HepG2 (cell line): ENCODE data around the gene TNC.

Experiments used
- IRF1 ChIP-seq: sonication (generic); formaldehyde crosslinking; IDR thresholded peaks from 2 replicates; pipeline ENCODE4 v1.4.0; 2020; ENCODE audit warnings: low read depth, mild to moderate bottlenecking, missing genetic modification reagents
- ZNF607 ChIP-seq: sonication (generic); formaldehyde crosslinking; IDR thresholded peaks from 2 replicates; pipeline ENCODE4 v1.5.1; 2020; ENCODE audit warnings: missing genetic modification reagents, mild to moderate bottlenecking, borderline replicate concordance

DNA sequence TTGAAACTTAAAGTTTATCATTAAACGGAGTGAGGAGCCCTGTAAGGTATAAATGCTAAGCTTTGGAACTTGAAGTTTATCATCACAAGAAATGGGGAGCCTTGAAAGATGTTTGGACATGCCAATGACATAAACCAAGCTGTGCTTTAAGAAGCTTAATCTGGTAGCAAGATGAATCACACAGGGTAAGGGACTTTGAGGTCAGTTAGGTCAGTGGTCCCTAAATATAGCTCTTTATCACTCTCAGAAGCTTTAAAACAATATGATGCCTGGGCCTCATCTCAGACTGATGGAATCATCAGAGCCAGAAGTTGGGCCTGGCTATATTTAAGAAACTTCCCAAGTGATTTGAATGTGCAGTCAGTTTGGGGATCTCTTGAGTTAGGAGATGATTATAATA lies 85.7 kb downstream of the TNC start:
- TF ChIP-seq IRF1 (CRISPR knock-in tag) (no peak), ZNF607 (CRISPR knock-in tag) (no peak)
